HEK293 (cell line): Measurements from ENCODE around the gene TMEM39B.
A peak's percentile ranks its signal among the peaks of the same experiment; 100 is the strongest.

ENCODE experiments used
- ATF2 ChIP-seq: fragments of 450-650 bp; formaldehyde crosslinking; IDR thresholded peaks from 2 replicates; pipeline ENCODE4 v1.5.1; 2016; ENCODE audit warnings: missing biosample characterization, missing genetic modification characterization, low read depth
- CTCF ChIP-seq: fragments of 450-650 bp; formaldehyde crosslinking; IDR thresholded peaks from 2 replicates; pipeline ENCODE4 v1.5.1; 2016; ENCODE audit warnings: missing biosample characterization, missing genetic modification characterization
- YY1 ChIP-seq: fragments of 450-650 bp; formaldehyde crosslinking; IDR thresholded peaks from 2 replicates; pipeline ENCODE4 v1.5.1; 2018; ENCODE audit warnings: missing biosample characterization, missing genetic modification characterization
- ZBTB49 ChIP-seq: fragments of 450-650 bp; formaldehyde crosslinking; IDR thresholded peaks from 2 replicates; pipeline ENCODE4 v1.5.1; 2016; ENCODE audit warnings: missing biosample characterization, missing genetic modification characterization, low read depth
- ZNF10 ChIP-seq: fragments of 450-650 bp; formaldehyde crosslinking; IDR thresholded peaks from 2 replicates; pipeline ENCODE4 v1.5.1; 2017; ENCODE audit warnings: missing biosample characterization, missing genetic modification characterization
- ZNF26 ChIP-seq: fragments of 450-650 bp; formaldehyde crosslinking; IDR thresholded peaks from 2 replicates; pipeline ENCODE4 v1.5.1; 2016; ENCODE audit warnings: missing biosample characterization, missing genetic modification characterization
- ZNF335 ChIP-seq: fragments of 450-650 bp; formaldehyde crosslinking; conservative IDR thresholded peaks from 2 replicates; pipeline ENCODE4 v1.5.1; 2016; ENCODE audit warnings: missing biosample characterization, missing genetic modification characterization
- ZNF449 ChIP-seq: fragments of 450-650 bp; formaldehyde crosslinking; IDR thresholded peaks from 2 replicates; pipeline ENCODE4 v1.5.1; 2017; ENCODE audit warnings: missing biosample characterization, mild to moderate bottlenecking, missing genetic modification characterization, moderate library complexity
- ZNF571 ChIP-seq: fragments of 450-650 bp; formaldehyde crosslinking; IDR thresholded peaks from 2 replicates; pipeline ENCODE4 v1.5.0; 2017; ENCODE audit warnings: missing biosample characterization, missing genetic modification characterization
- ZNF626 ChIP-seq: fragments of 450-650 bp; sonication (Bioruptor Pico); formaldehyde crosslinking; IDR thresholded peaks from 2 replicates; pipeline ENCODE4 v1.5.1; 2018; ENCODE audit warnings: missing biosample characterization, missing genetic modification characterization, inconsistent platforms
- TF ChIP-seq, protein P1 (sequence below): fragments of 450-650 bp; formaldehyde crosslinking; IDR thresholded peaks from 2 replicates; pipeline ENCODE4 v1.5.1; 2016; ENCODE audit warnings: missing biosample characterization, missing genetic modification characterization

GRCh38 chr1:32107742-32108661 lies 35.3 kb downstream of the TMEM39B start, which contains the start of gene KPNA6:
- TF ChIP-seq ZNF335 (peak; percentile 99), ZNF449 (tag by site-specific recombination) (0 out of 2 replicates have a peak, but pooled peaks have one; percentile 57), CTCF (tag by site-specific recombination) (no peak), ZNF626 (tag by site-specific recombination) (no peak), ZBTB49 (tag by site-specific recombination) (no peak), ZNF571 (tag by site-specific recombination) (no peak), ZNF10 (no peak), ATF2 (tag by site-specific recombination) (no peak), ZNF26 (tag by site-specific recombination) (no peak), YY1 (tag by site-specific recombination) (peak; percentile 88)
- TF ChIP-seq, protein P1, sequence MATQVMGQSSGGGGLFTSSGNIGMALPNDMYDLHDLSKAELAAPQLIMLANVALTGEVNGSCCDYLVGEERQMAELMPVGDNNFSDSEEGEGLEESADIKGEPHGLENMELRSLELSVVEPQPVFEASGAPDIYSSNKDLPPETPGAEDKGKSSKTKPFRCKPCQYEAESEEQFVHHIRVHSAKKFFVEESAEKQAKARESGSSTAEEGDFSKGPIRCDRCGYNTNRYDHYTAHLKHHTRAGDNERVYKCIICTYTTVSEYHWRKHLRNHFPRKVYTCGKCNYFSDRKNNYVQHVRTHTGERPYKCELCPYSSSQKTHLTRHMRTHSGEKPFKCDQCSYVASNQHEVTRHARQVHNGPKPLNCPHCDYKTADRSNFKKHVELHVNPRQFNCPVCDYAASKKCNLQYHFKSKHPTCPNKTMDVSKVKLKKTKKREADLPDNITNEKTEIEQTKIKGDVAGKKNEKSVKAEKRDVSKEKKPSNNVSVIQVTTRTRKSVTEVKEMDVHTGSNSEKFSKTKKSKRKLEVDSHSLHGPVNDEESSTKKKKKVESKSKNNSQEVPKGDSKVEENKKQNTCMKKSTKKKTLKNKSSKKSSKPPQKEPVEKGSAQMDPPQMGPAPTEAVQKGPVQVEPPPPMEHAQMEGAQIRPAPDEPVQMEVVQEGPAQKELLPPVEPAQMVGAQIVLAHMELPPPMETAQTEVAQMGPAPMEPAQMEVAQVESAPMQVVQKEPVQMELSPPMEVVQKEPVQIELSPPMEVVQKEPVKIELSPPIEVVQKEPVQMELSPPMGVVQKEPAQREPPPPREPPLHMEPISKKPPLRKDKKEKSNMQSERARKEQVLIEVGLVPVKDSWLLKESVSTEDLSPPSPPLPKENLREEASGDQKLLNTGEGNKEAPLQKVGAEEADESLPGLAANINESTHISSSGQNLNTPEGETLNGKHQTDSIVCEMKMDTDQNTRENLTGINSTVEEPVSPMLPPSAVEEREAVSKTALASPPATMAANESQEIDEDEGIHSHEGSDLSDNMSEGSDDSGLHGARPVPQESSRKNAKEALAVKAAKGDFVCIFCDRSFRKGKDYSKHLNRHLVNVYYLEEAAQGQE (tag by site-specific recombination) = no peak
